Parathyroid adenoma (tissue), 2 donors: ENCODE data around the gene NPM1.

Experiments
- H2AFZ ChIP-seq: fragments of 300-600 bp; sonication (generic); one replicate; pipeline ENCODE4 v1.7.0; 2017; ENCODE audit warnings: antibody characterized with exemption, mild to moderate bottlenecking
- H3K27ac ChIP-seq: fragments of 300-600 bp; sonication (generic); one replicate; pipeline ENCODE4 v1.7.0; 2017
- H3K27me3 ChIP-seq: fragments of 300-600 bp; sonication (generic); one replicate; pipeline ENCODE4 v1.7.0; 2017; ENCODE audit warnings: low read length; ENCODE audit not compliant: control insufficient read depth, insufficient read depth
- H3K36me3 ChIP-seq: fragments of 300-600 bp; sonication (generic); one replicate; pipeline ENCODE4 v1.7.0; 2017; ENCODE audit warnings: low read length; ENCODE audit not compliant: control insufficient read depth, insufficient read depth
- H3K4me1 ChIP-seq: fragments of 300-600 bp; sonication (generic); one replicate; pipeline ENCODE4 v1.7.0; 2017; ENCODE audit warnings: control low read depth
- H3K4me2 ChIP-seq: fragments of 300-600 bp; sonication (generic); one replicate; pipeline ENCODE4 v1.7.0; 2017; ENCODE audit warnings: low read length
- H3K4me3 ChIP-seq: fragments of 300-600 bp; sonication (generic); one replicate; pipeline ENCODE4 v1.7.0; 2017; ENCODE audit warnings: low read depth, low read length
- H3K79me2 ChIP-seq: fragments of 300-600 bp; sonication (generic); one replicate; pipeline ENCODE4 v1.7.0; 2017; ENCODE audit warnings: control low read depth
- H3K9ac ChIP-seq: fragments of 300-600 bp; sonication (generic); one replicate; pipeline ENCODE4 v1.7.0; 2017; ENCODE audit warnings: mild to moderate bottlenecking
- H3K9me3 ChIP-seq: fragments of 300-600 bp; sonication (generic); one replicate; pipeline ENCODE4 v1.7.0; 2017; ENCODE audit warnings: low read length; ENCODE audit not compliant: control insufficient read depth
- CTCF ChIP-seq: fragments of 300-600 bp; sonication (generic); IDR thresholded peaks from one replicate; pipeline ENCODE4 v1.7.0; 2017; ENCODE audit warnings: antibody characterized with exemption, mild to moderate bottlenecking
- donor health status: primary hyperparathyroidism.

The NPM1 gene

GRCh38 chr5:171449426-171449825 is 61.8 kb downstream of the NPM1 start:
- Histone ChIP-seq H3K4me3 (no peak overlapping the region), H3K9me3 (no peaks in the 10 kb centered on the region), H2AFZ (no peak overlapping the region), H3K27me3 (no peaks in the 10 kb centered on the region), H3K79me2 (no peaks in the 10 kb centered on the region), H3K27ac (no peak overlapping the region), H3K36me3 (no peaks in the 10 kb centered on the region), H3K4me1 (no peaks in the 10 kb centered on the region), H3K4me2 (no peak overlapping the region), H3K9ac (no peak overlapping the region)
- TF ChIP-seq CTCF, result no peak

DNA sequence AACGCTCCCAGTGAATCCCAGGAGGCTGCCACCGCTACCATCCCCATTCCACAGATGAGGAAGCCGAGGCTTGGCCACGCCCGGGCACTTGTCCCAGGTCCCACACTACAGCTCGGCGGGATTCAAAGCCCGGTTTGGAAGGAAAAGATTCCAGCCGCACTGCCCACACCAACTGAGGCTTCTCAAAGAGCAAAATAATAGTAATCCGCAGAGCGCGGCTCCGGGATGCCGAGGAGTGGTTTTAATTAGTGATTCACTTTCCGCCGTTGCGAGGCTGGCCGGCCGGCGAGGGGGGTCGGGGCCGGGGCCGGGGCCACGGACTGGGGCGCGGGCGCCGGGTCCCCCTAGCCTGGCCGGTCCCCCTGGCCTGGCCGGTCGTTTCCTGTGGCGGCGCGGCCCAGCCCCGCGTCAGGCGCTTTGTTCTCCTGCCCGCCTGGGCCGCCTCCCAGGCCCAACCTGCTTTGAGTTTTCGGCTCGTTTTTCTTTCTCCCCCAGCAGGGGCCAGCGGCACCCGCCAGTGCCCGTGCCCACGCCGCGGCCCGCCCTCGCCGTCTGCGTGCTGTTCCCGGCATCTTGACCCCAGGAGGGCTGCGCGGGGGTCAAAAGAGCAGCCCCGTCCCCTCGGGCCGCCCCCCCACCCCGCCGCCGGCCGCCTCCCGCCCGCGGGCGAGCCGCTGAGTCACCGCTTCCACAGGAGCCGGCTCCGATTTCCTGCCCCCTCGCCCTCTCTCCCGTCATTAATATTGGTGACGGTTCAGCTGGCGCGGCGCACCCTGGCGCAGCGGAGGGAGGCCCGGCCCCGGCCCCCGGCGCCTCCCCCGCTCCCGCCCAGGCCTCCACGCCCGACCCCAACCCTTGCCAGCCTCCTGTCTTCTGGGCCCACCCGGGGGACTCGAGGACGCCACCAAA is 63.0 kb downstream of the NPM1 start:
- Histone ChIP-seq H3K27me3 (no peaks in the 10 kb centered on the region), H3K36me3 (no peaks in the 10 kb centered on the region), H3K4me3 (no peak overlapping the region), H3K9ac (no peak overlapping the region), H2AFZ (no peak overlapping the region), H3K27ac (no peak overlapping the region), H3K9me3 (no peaks in the 10 kb centered on the region), H3K4me1 (no peaks in the 10 kb centered on the region), H3K79me2 (no peaks in the 10 kb centered on the region), H3K4me2 (no peak overlapping the region)
- TF ChIP-seq CTCF, result no peak

DNA sequence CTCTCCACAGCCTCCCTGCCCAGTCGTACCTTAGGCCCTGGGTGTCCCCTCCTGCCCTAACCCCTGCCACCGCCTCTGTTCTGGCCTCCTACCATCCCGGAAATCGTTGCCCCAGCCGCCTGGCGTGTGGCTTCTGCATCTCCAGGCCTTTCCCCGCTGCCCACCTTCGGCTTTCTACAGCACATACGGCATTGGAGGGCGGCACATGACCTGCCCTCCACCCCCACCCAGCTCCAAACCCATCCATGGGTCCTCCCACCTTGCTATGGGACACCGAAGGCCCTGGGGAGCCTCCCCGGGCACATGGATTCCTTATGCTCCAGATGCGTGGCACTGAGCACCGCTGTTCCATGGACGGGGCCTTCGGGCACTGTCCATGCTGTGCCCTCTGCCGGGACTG is 63.8 kb downstream of the NPM1 start:
- TF ChIP-seq CTCF, result no peak
- no peak overlapping the region for H2AFZ ChIP-seq
- no peaks in the 10 kb centered on the region for H3K36me3 ChIP-seq
- H3K4me3 ChIP-seq, result no peak overlapping the region
- no peak overlapping the region for H3K27ac ChIP-seq
- no peaks in the 10 kb centered on the region for H3K4me1 ChIP-seq
- H3K4me2 ChIP-seq, result no peak overlapping the region
- H3K9ac ChIP-seq, result no peak overlapping the region
- H3K9me3 ChIP-seq, result no peaks in the 10 kb centered on the region
- no peaks in the 10 kb centered on the region for H3K79me2 ChIP-seq
- no peaks in the 10 kb centered on the region for H3K27me3 ChIP-seq

GRCh38 chr5:171453056-171453725 is 65.5 kb downstream of the NPM1 start:
- H3K4me1 ChIP-seq, result no peaks in the 10 kb centered on the region
- no peak overlapping the region for H3K9ac ChIP-seq
- no peaks in the 10 kb centered on the region for H3K9me3 ChIP-seq
- no peak for TF ChIP-seq CTCF
- no peak overlapping the region for H2AFZ ChIP-seq
- H3K27ac ChIP-seq, result no peak overlapping the region
- H3K27me3 ChIP-seq, result no peaks in the 10 kb centered on the region
- H3K79me2 ChIP-seq, result no peaks in the 10 kb centered on the region
- no peak overlapping the region for H3K4me2 ChIP-seq
- no peaks in the 10 kb centered on the region for H3K36me3 ChIP-seq
- H3K4me3 ChIP-seq, result no peak overlapping the region
